Ishikawa (cell line): Measurements from ENCODE around the gene RPS23.

Experiments
- CREB1 ChIP-seq: IDR thresholded peaks from 2 replicates; pipeline ENCODE4 v1.6.1; 2012; ENCODE audit warnings: low read depth
- EP300 ChIP-seq: IDR thresholded peaks from 2 replicates; pipeline ENCODE4 v1.6.1; 2012; ENCODE audit warnings: borderline replicate concordance
- NFIC ChIP-seq: IDR thresholded peaks from 2 replicates; pipeline ENCODE4 v1.6.1; 2012
- REST ChIP-seq: IDR thresholded peaks from 2 replicates; pipeline ENCODE4 v1.6.1; 2012; ENCODE audit warnings: low read depth, mild to moderate bottlenecking
- TAF1 ChIP-seq: IDR thresholded peaks from 2 replicates; pipeline ENCODE4 v1.6.1; 2012; ENCODE audit warnings: low read depth, mild to moderate bottlenecking
- TCF12 ChIP-seq: IDR thresholded peaks from 2 replicates; pipeline ENCODE4 v1.6.1; 2012; ENCODE audit warnings: low read depth
- USF1 ChIP-seq: IDR thresholded peaks from 2 replicates; pipeline ENCODE4 v1.6.1; 2012

- TF ChIP-seq EP300 (no peak), TAF1 (no peak), USF1 (no peak), CREB1 (no peak), NFIC (no peak), TCF12 (no peak), REST (no peak)
Measured at GRCh38 chr5:82298668-82299067, 20.5 kb upstream of the RPS23 start.
